ENCODE measurements around the gene NFATC3.

The NFATC3 gene

GRCh38 chr16:68179196-68179795 lies 94.1 kb downstream of the NFATC3 start:
- DNase-seq (ENCODE audit: extremely low spot score) = no peak
- no peak for TF ChIP-seq SUZ12 (IDR thresholded peaks at IDR 0.05)
- TF ChIP-seq CTBP1 (IDR thresholded peaks at IDR 0.05; ENCODE audit: borderline replicate concordance) = no peak

GRCh38 chr16:68179855-68180254 lies 94.7 kb downstream of the NFATC3 start:
- DNase-seq (ENCODE audit: extremely low spot score) = no peak
- CTCF ChIA-PET = no interaction called here
- TF ChIP-seq ELF4 (IDR thresholded peaks at IDR 0.05) (no peak), FOXA1 (IDR thresholded peaks at IDR 0.05) (no peak)
- POLR2A ChIA-PET = no interaction called here

More at GRCh38 chr16:68179196-68179795, 94.1 kb downstream of the NFATC3 start:
- CTCF ChIA-PET = no interaction called here
- POLR2A ChIA-PET = no interaction called here

GRCh38 chr16:68183046-68183445 lies 97.9 kb downstream of the NFATC3 start:
- ChIA-PET POLR2A (interaction anchor here (1.2 kb wide), 1 partner anchor 98 kb away, joined by 3 read pairs; the partner anchor contains the start of gene NFATC3), CTCF (no interaction called here)
- no peak for DNase-seq (ENCODE audit: extremely low spot score)
- no peak for TF ChIP-seq TARDBP (IDR thresholded peaks at IDR 0.05)
- no peak for TF ChIP-seq FOXA1 (IDR thresholded peaks at IDR 0.05)
- TF ChIP-seq PKNOX1 (IDR thresholded peaks at IDR 0.05) = no peak
- no peak for TF ChIP-seq L3MBTL2 (conservative IDR thresholded peaks at IDR 0.05)

GRCh38 chr16:68186877-68187276 lies 101.7 kb downstream of the NFATC3 start:
- DNase-seq (ENCODE audit: extremely low spot score) = no peak
- ChIA-PET CTCF (no interaction called here), POLR2A (no interaction called here)
- TF ChIP-seq FOXK2 (IDR thresholded peaks at IDR 0.05) (no peak), ARNT (IDR thresholded peaks at IDR 0.05) (no peak), BHLHE40 (IDR thresholded peaks at IDR 0.05; ENCODE audit: borderline replicate concordance) (no peak), NFRKB (IDR thresholded peaks at IDR 0.05) (no peak), CTBP1 (IDR thresholded peaks at IDR 0.05; ENCODE audit: borderline replicate concordance) (no peak), HDGF (IDR thresholded peaks at IDR 0.05; ENCODE audit: borderline replicate concordance) (no peak), ZNF384 (IDR thresholded peaks at IDR 0.05) (no peak)

- ChIA-PET POLR2A (no interaction called here), CTCF (no interaction called here)
- DNase-seq (ENCODE audit: extremely low spot score) = no peak
- no peak for TF ChIP-seq CTBP1 (IDR thresholded peaks at IDR 0.05; ENCODE audit: borderline replicate concordance)
These were observed 102.3 kb downstream of the NFATC3 start for GRCh38 chr16:68187505-68187904.

- ChIA-PET POLR2A (no interaction called here), CTCF (no interaction called here)
- no peak for TF ChIP-seq LEF1 (IDR thresholded peaks at IDR 0.05; ENCODE audit: borderline replicate concordance)
- TF ChIP-seq FOXM1 (IDR thresholded peaks at IDR 0.05; ENCODE audit: borderline replicate concordance) = no peak
- TF ChIP-seq FOXA1 (IDR thresholded peaks at IDR 0.05) = no peak
- no peak for TF ChIP-seq CTBP1 (IDR thresholded peaks at IDR 0.05; ENCODE audit: borderline replicate concordance)
- TF ChIP-seq PKNOX1 (IDR thresholded peaks at IDR 0.05) = no peak
- no peak for TF ChIP-seq SUZ12 (IDR thresholded peaks at IDR 0.05)
- no peak for TF ChIP-seq ZNF384 (IDR thresholded peaks at IDR 0.05)
- TF ChIP-seq HDGF (IDR thresholded peaks at IDR 0.05; ENCODE audit: borderline replicate concordance) = no peak
- no peak for TF ChIP-seq L3MBTL2 (conservative IDR thresholded peaks at IDR 0.05)
- no peak for TF ChIP-seq ARNT (IDR thresholded peaks at IDR 0.05)
- no peak for DNase-seq (ENCODE audit: extremely low spot score)
These were observed 103.0 kb downstream of the NFATC3 start for GRCh38 chr16:68188170-68188569.

- POLR2A ChIA-PET = no interaction called here
- CTCF ChIA-PET = no interaction called here
- no peak for DNase-seq (ENCODE audit: extremely low spot score)
- no peak for TF ChIP-seq PKNOX1 (IDR thresholded peaks at IDR 0.05)
- TF ChIP-seq TARDBP (IDR thresholded peaks at IDR 0.05) = no peak
- no peak for TF ChIP-seq ELF4 (IDR thresholded peaks at IDR 0.05)
- TF ChIP-seq L3MBTL2 (conservative IDR thresholded peaks at IDR 0.05) = no peak
- TF ChIP-seq HDGF (IDR thresholded peaks at IDR 0.05; ENCODE audit: borderline replicate concordance) = no peak
- no peak for TF ChIP-seq ARNT (IDR thresholded peaks at IDR 0.05)
- TF ChIP-seq SUZ12 (IDR thresholded peaks at IDR 0.05) = no peak
- no peak for TF ChIP-seq BHLHE40 (IDR thresholded peaks at IDR 0.05; ENCODE audit: borderline replicate concordance)
These were observed 104.9 kb downstream of the NFATC3 start for GRCh38 chr16:68190081-68190480.

- POLR2A ChIA-PET = no interaction called here
These were observed 105.8 kb downstream of the NFATC3 start for GRCh38 chr16:68190736-68191510.

More at GRCh38 chr16:68190736-68191510, 105.8 kb downstream of the NFATC3 start:
- CTCF ChIA-PET = no interaction called here
- TF ChIP-seq ZNF384 (IDR thresholded peaks at IDR 0.05) = no peak
- no peak for TF ChIP-seq SP1 (IDR thresholded peaks at IDR 0.05)
- TF ChIP-seq NFRKB (IDR thresholded peaks at IDR 0.05) = no peak
- TF ChIP-seq LEF1 (IDR thresholded peaks at IDR 0.05; ENCODE audit: borderline replicate concordance) = no peak
- no peak for TF ChIP-seq PKNOX1 (IDR thresholded peaks at IDR 0.05)
- no peak for DNase-seq (ENCODE audit: extremely low spot score)

All from HEK293T (cell line).